GM12878 (cell line): ENCODE measurements around the gene SMIM17. TPM values are rescaled to one million over a fixed set of nuclear protein-coding genes. Genes with fewer than 3 reads are reported as not detected.
A peak's percentile ranks its signal among the peaks of the same experiment; 100 is the strongest.

Experiments used
- ATAC-seq: fragments of 200-7000 bp; cut with Tn5 transposase; 3 replicates; pipeline ENCODE4 v1.9.1; 2020; ENCODE audit warnings: mild to moderate bottlenecking, moderate library complexity
- BruUV-seq: library from RNA; stranded (reverse); fragments of 400-500 nt; replicated peaks from 2 replicates; lab custom pipeline; 2021; lab: Mats Ljungman, UMichigan
- CTCF ChIA-PET: fragments of 300-600 bp; sonication (Branson Sonifier 250); formaldehyde crosslinking; extraction: SDS; loops from one replicate; lab custom pipeline; 2021; ENCODE audit warnings: inconsistent platforms; lab: Yijun Ruan, JAX
- POLR2A ChIA-PET: fragments of 350-600 bp; formaldehyde crosslinking; extraction: SDS; loops from one replicate; lab custom pipeline; 2021; ENCODE audit warnings: inconsistent platforms; lab: Charles Lee
- RAD21 ChIA-PET: fragments of 300-600 bp; sonication (Branson Sonifier 250); formaldehyde crosslinking; loops from one replicate; lab custom pipeline; 2023; ENCODE audit warnings: antibody characterized with exemption; ENCODE audit not compliant: unreplicated experiment; lab: Charles Lee
- SMC1A ChIA-PET: fragments of 300-600 bp; sonication (Branson Sonifier 250); formaldehyde crosslinking; loops from one replicate; lab custom pipeline; 2023; ENCODE audit not compliant: unreplicated experiment, uncharacterized antibody; lab: Charles Lee
- DNase-seq: peaks from one replicate; pipeline ENCODE4 v3.0.0-alpha.2; 2011; ENCODE audit warnings: low read depth, low spot score
- FAIRE-seq: peaks from 3 replicates; lab custom pipeline; 2011; peaks lifted over from hg19 to GRCh38; lab: Jason Lieb, UNC
- H2AFZ ChIP-seq: 2 replicates; pipeline ENCODE4 v1.6.0; 2011; ENCODE audit warnings: low read depth, low read length, control low read depth; ENCODE audit not compliant: control insufficient read depth
- H3K27ac ChIP-seq: 2 replicates; pipeline ENCODE4 v1.5.1; 2011; ENCODE audit warnings: control low read depth; ENCODE audit not compliant: control insufficient read depth, insufficient read depth
- H3K27me3 ChIP-seq, 2 experiments: replicated peaks in 1 of 2; 2 replicates each; pipeline versions ENCODE4 v1.6.0 to v1.6.1; 2011; ENCODE audit warnings: low read length in 1 of 2; ENCODE audit not compliant: control insufficient read depth in 2 of 2, insufficient read depth in 2 of 2
- H3K36me3 ChIP-seq, 2 experiments: 2 replicates each; pipeline ENCODE4 v1.5.1; 2011; ENCODE audit warnings: low read length in 1 of 2; ENCODE audit not compliant: control insufficient read depth in 2 of 2, insufficient read depth in 2 of 2
- H3K4me1 ChIP-seq: 2 replicates; pipeline ENCODE4 v1.6.1; 2011; ENCODE audit warnings: mild to moderate bottlenecking, low read length, moderate library complexity, mixed read lengths; ENCODE audit not compliant: control insufficient read depth, insufficient read depth
- H3K4me2 ChIP-seq: 2 replicates; pipeline ENCODE4 v1.6.0; 2011; ENCODE audit warnings: control low read depth; ENCODE audit not compliant: control insufficient read depth, insufficient read depth
- H3K4me3 ChIP-seq: fragments of 200-600 bp; sonication (generic); 2 replicates; pipeline ENCODE4 v1.5.1; 2016
- H3K79me2 ChIP-seq: 2 replicates; pipeline ENCODE4 v1.6.0; 2011; ENCODE audit warnings: low read length; ENCODE audit not compliant: control insufficient read depth, insufficient read depth
- H3K9ac ChIP-seq: 2 replicates; pipeline ENCODE4 v1.8.0; 2011; ENCODE audit warnings: low read length, control low read depth, mixed read lengths; ENCODE audit not compliant: control insufficient read depth, insufficient read depth
- H3K9me3 ChIP-seq: replicated peaks from 3 replicates; pipeline ENCODE4 v1.5.1; 2011; ENCODE audit warnings: mild to moderate bottlenecking, low read length; ENCODE audit not compliant: control insufficient read depth, insufficient read depth
- H4K20me1 ChIP-seq: 2 replicates; pipeline ENCODE4 v1.6.0; 2011; ENCODE audit not compliant: control insufficient read depth, insufficient read depth
- BMI1 ChIP-seq: fragments of 450-650 bp; IDR thresholded peaks from 2 replicates; pipeline ENCODE4 v1.6.1; 2016; ENCODE audit warnings: mild to moderate bottlenecking, moderate library complexity, borderline replicate concordance
- FOS ChIP-seq: IDR thresholded peaks from 3 replicates; pipeline ENCODE4 v1.6.1; 2011; ENCODE audit warnings: borderline replicate concordance; ENCODE audit not compliant: insufficient read length; ENCODE audit errors: extremely low read depth
- MEF2B ChIP-seq: fragments of 450-650 bp; IDR thresholded peaks from 2 replicates; pipeline ENCODE4 v1.6.1; 2018; ENCODE audit warnings: mild to moderate bottlenecking, moderate library complexity; ENCODE audit not compliant: partially characterized antibody, poor library complexity, severe bottlenecking
- PAX5 ChIP-seq: IDR thresholded peaks from 2 replicates; pipeline ENCODE4 v1.6.1; 2011; ENCODE audit warnings: low read depth, low read length, borderline replicate concordance
- SP1 ChIP-seq: IDR thresholded peaks from one replicate; pipeline ENCODE4 v1.6.1; 2011; ENCODE audit warnings: low read depth, low read length
- SREBF2 ChIP-seq: IDR thresholded peaks from 2 replicates; pipeline ENCODE4 v1.6.1; 2012; ENCODE audit warnings: mild to moderate bottlenecking, low read length
- SUPT20H ChIP-seq: IDR thresholded peaks from 2 replicates; pipeline ENCODE4 v1.6.1; 2011; ENCODE audit warnings: low read depth, mild to moderate bottlenecking, low read length, moderate library complexity, borderline replicate concordance; ENCODE audit not compliant: control insufficient read depth
- WRNIP1 ChIP-seq: IDR thresholded peaks from 2 replicates; pipeline ENCODE4 v1.6.1; 2011; ENCODE audit warnings: low read depth, low read length, improper control_type of control experiment, borderline replicate concordance
- YY1 ChIP-seq: IDR thresholded peaks from 2 replicates; pipeline ENCODE4 v1.6.1; 2011; ENCODE audit warnings: low read depth, mild to moderate bottlenecking, low read length
- ZBTB4 ChIP-seq: fragments of 450-650 bp; formaldehyde crosslinking; IDR thresholded peaks from 2 replicates; pipeline ENCODE4 v1.4.0; 2022; ENCODE audit warnings: mild to moderate bottlenecking, moderate library complexity
- WGBS: methylation state at CpG from one replicate; pipeline ENCODE4 v1.1.6; 2016; ENCODE audit warnings: low lambda C conversion rate; ENCODE audit not compliant: insufficient replicate concordance, insufficient coverage; ENCODE audit errors: missing lambda C conversion rate; 5-methylcytosine and 5-hydroxymethylcytosine counted together
- in situ Hi-C: fragments of 300-500 bp; cut with MboI; formaldehyde crosslinking; loops from 9 replicates; pipeline ENCODE4 v1.14.3; 2018; ENCODE audit warnings: mixed read lengths
- intact Hi-C: fragments of 100-400 bp; cut with micrococcal nuclease; formaldehyde crosslinking; loops from one replicate; pipeline ENCODE4 v1.14.2; 2022; ENCODE audit not compliant: unreplicated experiment
- polyA plus RNA-seq, 11 experiments: library from polyadenylated mRNA; depleted of rRNA in 4 of 11; unstranded in 6 of 11; stranded (reverse) in 5 of 11; fragments of >200 nt; fragmentation: Nextera tagmentation in 4 of 11; fragmentation: Illumina TruSeq in 1 of 11; extraction: Ambion mirVana in 4 of 11; extraction: Trizol in 1 of 11; gene quantifications; 1 replicate in 1 of 11; 2 replicates in 10 of 11; pipeline versions ENCODE4 v1.2.1 to v1.2.3, GENCODE V29; 2011 to 2016; ENCODE audit warnings: inconsistent platforms in 2 of 11, missing spikeins in 2 of 11, low read depth in 1 of 11
- total RNA-seq, 4 experiments: library from RNA; depleted of rRNA in 3 of 4; stranded (reverse); fragments of >200 nt in 3 of 4; fragmentation: Illumina TruSeq in 1 of 4; extraction: Trizol in 1 of 4; gene quantifications; 2 replicates each; pipeline versions ENCODE4 v1.2.1 to v1.2.3, GENCODE V29; 2013 to 2021
- TF ChIP-seq, protein P1 (sequence below): fragments of 450-650 bp; IDR thresholded peaks from 2 replicates; pipeline ENCODE4 v1.6.1; 2018; ENCODE audit warnings: borderline replicate concordance, mild to moderate bottlenecking; ENCODE audit not compliant: partially characterized antibody
- TF ChIP-seq, protein P2 (sequence below): fragments of 450-650 bp; IDR thresholded peaks from 2 replicates; pipeline ENCODE4 v1.6.1; 2017; ENCODE audit warnings: mild to moderate bottlenecking, moderate library complexity

SMIM17 gene
- total and polyA plus RNA-seq, 10 of the 15 experiments (the other 5 are each of a cell fraction or from before 2014, with no cell fraction given) = 0.07 to 0.23 (median 0.17) TPM; not detected in 6

- TF ChIP-seq WRNIP1 (no peak), SP1 (no peak), FOS (no peak), SUPT20H (no peak)
- TF ChIP-seq, protein P1, sequence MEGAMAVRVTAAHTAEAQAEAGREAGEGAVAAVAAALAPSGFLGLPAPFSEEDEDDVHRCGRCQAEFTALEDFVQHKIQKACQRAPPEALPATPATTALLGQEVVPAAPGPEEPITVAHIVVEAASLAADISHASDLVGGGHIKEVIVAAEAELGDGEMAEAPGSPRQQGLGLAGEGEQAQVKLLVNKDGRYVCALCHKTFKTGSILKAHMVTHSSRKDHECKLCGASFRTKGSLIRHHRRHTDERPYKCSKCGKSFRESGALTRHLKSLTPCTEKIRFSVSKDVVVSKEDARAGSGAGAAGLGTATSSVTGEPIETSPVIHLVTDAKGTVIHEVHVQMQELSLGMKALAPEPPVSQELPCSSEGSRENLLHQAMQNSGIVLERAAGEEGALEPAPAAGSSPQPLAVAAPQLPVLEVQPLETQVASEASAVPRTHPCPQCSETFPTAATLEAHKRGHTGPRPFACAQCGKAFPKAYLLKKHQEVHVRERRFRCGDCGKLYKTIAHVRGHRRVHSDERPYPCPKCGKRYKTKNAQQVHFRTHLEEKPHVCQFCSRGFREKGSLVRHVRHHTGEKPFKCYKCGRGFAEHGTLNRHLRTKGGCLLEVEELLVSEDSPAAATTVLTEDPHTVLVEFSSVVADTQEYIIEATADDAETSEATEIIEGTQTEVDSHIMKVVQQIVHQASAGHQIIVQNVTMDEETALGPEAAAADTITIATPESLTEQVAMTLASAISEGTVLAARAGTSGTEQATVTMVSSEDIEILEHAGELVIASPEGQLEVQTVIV = no peak
Measured at GRCh38 chr19:56642711-56643459, at the start of gene SMIM17 (continued).

GRCh38 chr19:56594446-56594782 is 48.5 kb upstream of the SMIM17 start:
- RAD21 ChIA-PET = no interaction called here
- intact Hi-C loops (no loop called here), in situ Hi-C loops (no loop called here)
- FAIRE-seq (no peak), DNase-seq (no peak), ATAC-seq (no peak)
- Histone ChIP-seq H3K9ac (no peak overlapping the region), H3K9me3 (peaks cover 2% of the 10 kb centered on the region; the same call in 2 of the 3 replicates), H3K4me3 (0 out of 2 replicates have a peak overlapping the region, but pooled peaks have one; percentile 54), H3K4me1 (no peaks in the 10 kb centered on the region; the same call in 1 of the 2 replicates), H3K27ac (no peak overlapping the region), H3K27me3 (no peaks in the 10 kb centered on the region), H3K79me2 (peaks cover 2% of the 10 kb centered on the region; the same call in 1 of the 2 replicates), H2AFZ (peak overlapping the region; percentile 37), H4K20me1 (no peaks in the 10 kb centered on the region), H3K4me2 (no peak overlapping the region), H3K36me3 (no peaks in the 10 kb centered on the region)
- WGBS = 50% methylated on average over 2 of the region's 4 CpGs
- BruUV-seq = no TSS peak
- CTCF ChIA-PET = interaction anchor here (0.6 kb wide), 1 partner anchor 55 kb away, joined by 4 read pairs; no protein-coding TSS in a partner anchor
- SMC1A ChIA-PET = no interaction called here
- POLR2A ChIA-PET = no interaction called here
- TF ChIP-seq, protein P2, sequence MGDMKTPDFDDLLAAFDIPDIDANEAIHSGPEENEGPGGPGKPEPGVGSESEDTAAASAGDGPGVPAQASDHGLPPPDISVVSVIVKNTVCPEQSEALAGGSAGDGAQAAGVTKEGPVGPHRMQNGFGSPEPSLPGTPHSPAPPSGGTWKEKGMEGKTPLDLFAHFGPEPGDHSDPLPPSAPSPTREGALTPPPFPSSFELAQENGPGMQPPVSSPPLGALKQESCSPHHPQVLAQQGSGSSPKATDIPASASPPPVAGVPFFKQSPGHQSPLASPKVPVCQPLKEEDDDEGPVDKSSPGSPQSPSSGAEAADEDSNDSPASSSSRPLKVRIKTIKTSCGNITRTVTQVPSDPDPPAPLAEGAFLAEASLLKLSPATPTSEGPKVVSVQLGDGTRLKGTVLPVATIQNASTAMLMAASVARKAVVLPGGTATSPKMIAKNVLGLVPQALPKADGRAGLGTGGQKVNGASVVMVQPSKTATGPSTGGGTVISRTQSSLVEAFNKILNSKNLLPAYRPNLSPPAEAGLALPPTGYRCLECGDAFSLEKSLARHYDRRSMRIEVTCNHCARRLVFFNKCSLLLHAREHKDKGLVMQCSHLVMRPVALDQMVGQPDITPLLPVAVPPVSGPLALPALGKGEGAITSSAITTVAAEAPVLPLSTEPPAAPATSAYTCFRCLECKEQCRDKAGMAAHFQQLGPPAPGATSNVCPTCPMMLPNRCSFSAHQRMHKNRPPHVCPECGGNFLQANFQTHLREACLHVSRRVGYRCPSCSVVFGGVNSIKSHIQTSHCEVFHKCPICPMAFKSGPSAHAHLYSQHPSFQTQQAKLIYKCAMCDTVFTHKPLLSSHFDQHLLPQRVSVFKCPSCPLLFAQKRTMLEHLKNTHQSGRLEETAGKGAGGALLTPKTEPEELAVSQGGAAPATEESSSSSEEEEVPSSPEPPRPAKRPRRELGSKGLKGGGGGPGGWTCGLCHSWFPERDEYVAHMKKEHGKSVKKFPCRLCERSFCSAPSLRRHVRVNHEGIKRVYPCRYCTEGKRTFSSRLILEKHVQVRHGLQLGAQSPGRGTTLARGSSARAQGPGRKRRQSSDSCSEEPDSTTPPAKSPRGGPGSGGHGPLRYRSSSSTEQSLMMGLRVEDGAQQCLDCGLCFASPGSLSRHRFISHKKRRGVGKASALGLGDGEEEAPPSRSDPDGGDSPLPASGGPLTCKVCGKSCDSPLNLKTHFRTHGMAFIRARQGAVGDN = no peak
- TF ChIP-seq MEF2B (no peak), PAX5 (no peak), BMI1 (no peak), SREBF2 (no peak), WRNIP1 (no peak), ZBTB4 (no peak), YY1 (no peak)
